Stimulated activated CD4-positive, alpha-beta T cell treated with anti-CD3 and anti-CD28 coated beads, Interleukin-2, amount 100 ng/mL, for 24 hours (primary cell): ENCODE results near the gene SINHCAF.
A peak's percentile ranks its signal among the peaks of the same experiment; 100 is the strongest.
"Not testable (repeated sequence)": the region's sequence is repeated elsewhere in the genome, so short reads cannot be mapped to it uniquely, and the experiment has no call there.

Experiments
- DNase-seq, 2 donors: peaks; one replicate each; pipeline ENCODE4 v3.0.0-alpha.2; 2020

The SINHCAF gene

GRCh38 chr12:31325877-31326631, at the start of gene SINHCAF:
TSS of gene SINHCAF (minus strand) at chr12:31326150. CDS start at chr12:31298204, 27,946 bp downstream.
- DNase-seq = peak; percentile 99

- DNase-seq = not testable (repeated sequence)
Measured at GRCh38 chr12:31375422-31375821, 49.5 kb upstream of the SINHCAF start.

- DNase-seq = no peak
Measured at GRCh38 chr12:31371256-31371620, 45.3 kb upstream of the SINHCAF start.

GRCh38 chr12:31370531-31371255, 44.7 kb upstream of the SINHCAF start:
- DNase-seq = no peak

GRCh38 chr12:31369712-31370521, 44.0 kb upstream of the SINHCAF start:
- no peak for DNase-seq

- no peak for DNase-seq
Measured at GRCh38 chr12:31368666-31369361, 42.9 kb upstream of the SINHCAF start.

- DNase-seq = no peak
Measured at GRCh38 chr12:31366104-31366621, 40.2 kb upstream of the SINHCAF start.

- no peak for DNase-seq
Measured at GRCh38 chr12:31363831-31364230, 37.9 kb upstream of the SINHCAF start.

- no peak for DNase-seq
Measured at GRCh38 chr12:31363416-31363809, 37.5 kb upstream of the SINHCAF start.

GRCh38 chr12:31362759-31363415, 36.9 kb upstream of the SINHCAF start:
- peak in 1 of 2 donors; percentile 22 for DNase-seq

- peak in 1 of 2 donors; percentile 2 for DNase-seq
Measured at GRCh38 chr12:31362115-31362758, 36.3 kb upstream of the SINHCAF start.

- DNase-seq = no peak
Measured at GRCh38 chr12:31361730-31362114, 35.8 kb upstream of the SINHCAF start.

- DNase-seq = no peak
Measured at GRCh38 chr12:31355747-31356107, 29.8 kb upstream of the SINHCAF start.

GRCh38 chr12:31353750-31354708, 28.1 kb upstream of the SINHCAF start:
- DNase-seq = no peak

- DNase-seq = no peak
Measured at GRCh38 chr12:31346267-31346666, 20.3 kb upstream of the SINHCAF start.

- DNase-seq = no peak
Measured at GRCh38 chr12:31343139-31343538, 17.2 kb upstream of the SINHCAF start.

GRCh38 chr12:31342286-31342685, 16.3 kb upstream of the SINHCAF start:
- no peak for DNase-seq

GRCh38 chr12:31339831-31340622, 14.1 kb upstream of the SINHCAF start:
- no peak for DNase-seq

- no peak for DNase-seq
Measured at GRCh38 chr12:31337952-31338351, 12.0 kb upstream of the SINHCAF start.

- no peak for DNase-seq
Measured at GRCh38 chr12:31331242-31331641, 5.3 kb upstream of the SINHCAF start.
